H9 (cell line): ENCODE data around the gene ANO9. TPM values are rescaled to one million over a fixed set of nuclear protein-coding genes. Genes with fewer than 3 reads are reported as not detected.

Experiments
- DNase-seq: peaks from one replicate; pipeline ENCODE4 v3.0.0-alpha.2; 2017
- H2AFZ ChIP-seq: one replicate; pipeline ENCODE4 v1.6.1; 2013; ENCODE audit warnings: mild to moderate bottlenecking, low read length, control low read depth, moderate library complexity
- H2AK5ac ChIP-seq: 2 replicates; pipeline ENCODE4 v1.6.1; 2013; ENCODE audit warnings: low read length, control low read depth, mixed read lengths; ENCODE audit not compliant: insufficient read length
- H2BK120ac ChIP-seq: one replicate; pipeline ENCODE4 v1.6.1; 2013; ENCODE audit warnings: low read depth, mild to moderate bottlenecking, low read length, control low read depth, inconsistent platforms; ENCODE audit not compliant: poor library complexity, severe bottlenecking
- H2BK12ac ChIP-seq: 2 replicates; pipeline ENCODE4 v1.6.1; 2013; ENCODE audit warnings: low read length, control low read depth, mixed read lengths, low read depth; ENCODE audit not compliant: insufficient read length
- H2BK15ac ChIP-seq: 2 replicates; pipeline ENCODE4 v1.6.1; 2013; ENCODE audit warnings: low read depth, low read length, control low read depth
- H2BK20ac ChIP-seq: one replicate; pipeline ENCODE4 v1.6.1; 2013; ENCODE audit warnings: low read depth, mild to moderate bottlenecking, low read length, control low read depth, inconsistent platforms; ENCODE audit not compliant: poor library complexity, severe bottlenecking
- H2BK5ac ChIP-seq: 2 replicates; pipeline ENCODE4 v1.6.1; 2013; ENCODE audit warnings: low read length, control low read depth, mixed read lengths; ENCODE audit not compliant: insufficient read length
- H3K14ac ChIP-seq: 2 replicates; pipeline ENCODE4 v1.6.1; 2013; ENCODE audit warnings: low read length, control low read depth; ENCODE audit not compliant: insufficient read depth
- H3K18ac ChIP-seq: 2 replicates; pipeline ENCODE4 v1.6.1; 2013; ENCODE audit warnings: low read depth, mild to moderate bottlenecking, mixed read lengths, low read length, control low read depth; ENCODE audit not compliant: insufficient read length
- H3K23ac ChIP-seq: 2 replicates; pipeline ENCODE4 v1.6.1; 2013; ENCODE audit warnings: low read length, control low read depth, mixed read lengths, low read depth; ENCODE audit not compliant: insufficient read length
- H3K23me2 ChIP-seq: 2 replicates; pipeline ENCODE4 v1.6.1; 2013; ENCODE audit warnings: low read depth, mild to moderate bottlenecking, mixed read lengths, low read length, control low read depth; ENCODE audit not compliant: insufficient read length, poor library complexity, severe bottlenecking
- H3K27ac ChIP-seq: 2 replicates; pipeline ENCODE4 v1.5.1; 2013; ENCODE audit warnings: low read length, control low read depth, mixed read lengths, low read depth; ENCODE audit not compliant: insufficient read length
- H3K27me3 ChIP-seq: 2 replicates; pipeline ENCODE4 v1.6.1; 2013; ENCODE audit warnings: low read length, control low read depth, inconsistent platforms; ENCODE audit not compliant: insufficient read depth
- H3K4ac ChIP-seq: 2 replicates; pipeline ENCODE4 v1.6.1; 2013; ENCODE audit warnings: low read depth, mild to moderate bottlenecking, control low read depth, inconsistent platforms, low read length, moderate library complexity
- H3K4me1 ChIP-seq: 2 replicates; pipeline ENCODE4 v1.6.1; 2013; ENCODE audit warnings: low read length, control low read depth, inconsistent platforms; ENCODE audit not compliant: insufficient read depth
- H3K4me2 ChIP-seq: 2 replicates; pipeline ENCODE4 v1.6.1; 2013; ENCODE audit warnings: low read length, control low read depth, mixed read lengths; ENCODE audit not compliant: insufficient read length, insufficient read depth
- H3K56ac ChIP-seq: 2 replicates; pipeline ENCODE4 v1.6.1; 2013; ENCODE audit warnings: low read depth, mild to moderate bottlenecking, mixed read lengths, low read length, control low read depth; ENCODE audit not compliant: insufficient read length
- H3K79me1 ChIP-seq: 2 replicates; pipeline ENCODE4 v1.6.1; 2013; ENCODE audit warnings: low read depth, mild to moderate bottlenecking, moderate library complexity, low read length, control low read depth, inconsistent platforms; ENCODE audit not compliant: insufficient read depth, poor library complexity, severe bottlenecking
- H3K79me2 ChIP-seq: 2 replicates; pipeline ENCODE4 v1.6.1; 2013; ENCODE audit warnings: low read length, control low read depth, inconsistent platforms; ENCODE audit not compliant: insufficient read depth
- H3K9ac ChIP-seq: 2 replicates; pipeline ENCODE4 v1.6.1; 2013; ENCODE audit warnings: low read length, control low read depth, mixed read lengths; ENCODE audit not compliant: insufficient read length; ENCODE audit errors: extremely low read depth
- H3K9me3 ChIP-seq: one replicate; pipeline ENCODE4 v1.6.1; 2013; ENCODE audit warnings: low read depth, low read length, inconsistent platforms; ENCODE audit not compliant: control insufficient read depth
- H3T11ph ChIP-seq: one replicate; pipeline ENCODE4 v1.6.1; 2013; ENCODE audit warnings: mild to moderate bottlenecking, low read length, control low read depth, inconsistent platforms
- H4K20me1 ChIP-seq: one replicate; pipeline ENCODE4 v1.6.1; 2013; ENCODE audit not compliant: control insufficient read depth, insufficient read length, insufficient read depth
- H4K5ac ChIP-seq: 2 replicates; pipeline ENCODE4 v1.6.1; 2013; ENCODE audit warnings: low read depth, mild to moderate bottlenecking, mixed read lengths, low read length, control low read depth; ENCODE audit not compliant: insufficient read length
- H4K8ac ChIP-seq: replicated peaks from 2 replicates; pipeline ENCODE4 v1.6.1; 2013; ENCODE audit warnings: low read length, control low read depth, mixed read lengths, low read depth; ENCODE audit not compliant: insufficient read length
- H4K91ac ChIP-seq: 2 replicates; pipeline ENCODE4 v1.6.1; 2013; ENCODE audit warnings: low read depth, mild to moderate bottlenecking, moderate library complexity, mixed read lengths, low read length, control low read depth; ENCODE audit not compliant: insufficient read length
- H3K27ac Mint-ChIP-seq, 3 experiments: 2 replicates in 2 of 3; 3 replicates in 1 of 3; pipeline ENCODE4 v1.8.0; 2020 to 2021; ENCODE audit warnings: mixed read lengths in 3 of 3, mild to moderate bottlenecking in 1 of 3, moderate library complexity in 1 of 3
- H3K27me3 Mint-ChIP-seq: 2 replicates; pipeline ENCODE4 v1.8.0; 2021; ENCODE audit warnings: low read depth, mild to moderate bottlenecking, moderate library complexity, mixed read lengths
- H3K36me3 Mint-ChIP-seq, 3 experiments: 2 replicates in 2 of 3; 3 replicates in 1 of 3; pipeline ENCODE4 v1.8.0; 2020 to 2021; ENCODE audit warnings: low read depth in 3 of 3, mixed read lengths in 3 of 3; ENCODE audit not compliant: insufficient read depth in 1 of 3
- H3K4me1 Mint-ChIP-seq, 2 experiments: 2 replicates each; pipeline ENCODE4 v1.8.0; 2020; ENCODE audit warnings: mixed read lengths in 2 of 2
- H3K4me3 Mint-ChIP-seq, 2 experiments: 2 replicates in 1 of 2; 3 replicates in 1 of 2; pipeline ENCODE4 v1.8.0; 2020 to 2021; ENCODE audit warnings: mild to moderate bottlenecking in 2 of 2, mixed read lengths in 2 of 2, moderate library complexity in 1 of 2
- H3K9me3 Mint-ChIP-seq, 2 experiments: 2 replicates in 1 of 2; 3 replicates in 1 of 2; pipeline ENCODE4 v1.8.0; 2020; ENCODE audit warnings: mild to moderate bottlenecking in 2 of 2, mixed read lengths in 2 of 2, moderate library complexity in 1 of 2
- WGBS: extraction: QIAGEN DNeasy Blood & Tissue Kit; methylation state at CpG from one replicate; pipeline ENCODE4 v1.1.7; 2013; ENCODE audit warnings: missing lambda C conversion rate, low lambda C conversion rate, mixed read lengths; ENCODE audit not compliant: insufficient read length; ENCODE audit errors: extremely low coverage; 5-methylcytosine and 5-hydroxymethylcytosine counted together
- total RNA-seq: library from RNA; stranded (reverse); gene quantifications from 2 replicates; pipeline ENCODE4 v1.2.1, GENCODE V29; 2021
- TF ChIP-seq, protein P1 (sequence below): fragments of 200-600 bp; sonication (generic); conservative IDR thresholded peaks from 3 replicates; pipeline ENCODE4 v1.8.0; 2021; ENCODE audit warnings: antibody characterized with exemption, mild to moderate bottlenecking

ANO9 gene
- total RNA-seq, 1 experiment from 2014 or later = 13.1 TPM

DNA sequence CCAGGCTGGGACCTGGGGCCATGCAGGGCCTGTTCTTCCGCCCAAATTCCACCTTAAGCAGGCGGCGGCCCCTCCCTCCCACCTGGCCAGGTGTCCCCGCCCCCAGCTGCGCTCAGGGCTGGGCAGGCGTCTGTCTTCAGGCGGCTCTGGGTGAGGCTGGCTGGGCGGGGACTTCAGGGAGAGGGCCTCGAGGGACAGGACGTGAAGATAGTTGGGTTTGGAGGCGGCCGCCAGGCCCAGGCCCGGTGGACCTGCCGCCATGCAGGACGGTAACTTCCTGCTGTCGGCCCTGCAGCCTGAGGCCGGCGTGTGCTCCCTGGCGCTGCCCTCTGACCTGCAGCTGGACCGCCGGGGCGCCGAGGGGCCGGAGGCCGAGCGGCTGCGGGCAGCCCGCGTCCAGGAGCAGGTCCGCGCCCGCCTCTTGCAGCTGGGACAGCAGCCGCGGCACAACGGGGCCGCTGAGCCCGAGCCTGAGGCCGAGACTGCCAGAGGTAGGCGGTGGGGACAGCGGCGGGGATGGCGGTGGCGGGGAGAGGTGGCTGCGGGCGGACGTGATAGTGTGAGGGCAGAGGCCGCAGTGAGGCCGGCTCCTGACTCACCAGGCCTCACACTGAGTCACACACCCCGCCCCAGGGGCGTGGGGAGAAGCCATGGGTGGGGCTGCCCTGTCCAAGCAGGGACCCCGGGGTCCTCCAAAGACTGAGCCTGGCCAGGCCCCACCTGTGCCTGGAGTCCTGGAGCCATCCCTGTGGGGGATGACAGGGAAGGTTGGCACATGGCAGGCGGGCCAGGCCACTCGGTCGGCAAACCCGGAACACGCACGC, 47.6 kb downstream of the ANO9 start, which contains the start of gene PKP3:
Gene PKP3 (plus strand): TSS at position 176 of the 824 bp plus-strand sequence. CDS start 84 bp downstream, at position 260.
- Histone ChIP-seq H2AFZ (no peak within 1 kb of the TSS), H2BK15ac (no peak within 1 kb of the TSS), H3K9me3 (no peaks in the 10 kb centered on the region), H2BK12ac (no peak within 1 kb of the TSS), H2BK20ac (no peak within 1 kb of the TSS), H3K27me3 (no peaks in the 10 kb centered on the region), H3K27ac (no peak within 1 kb of the TSS), H3K4me1 (no peaks in the 10 kb centered on the region; the same call in 1 of the 2 replicates), H4K8ac (no peak within 1 kb of the TSS), H3T11ph (no peak within 1 kb of the TSS), H4K20me1 (peaks cover 2% of the 10 kb centered on the region), H4K5ac (no peak within 1 kb of the TSS), H3K56ac (no peak within 1 kb of the TSS), H3K18ac (no peak within 1 kb of the TSS), H3K14ac (peak within 1 kb of the TSS; percentile 63; the same call in 1 of the 2 replicates), H4K91ac (no peak within 1 kb of the TSS), H2BK5ac (no peak within 1 kb of the TSS), H3K23ac (no peak within 1 kb of the TSS), H3K4me2 (peak within 1 kb of the TSS; percentile 31), H2BK120ac (no peak within 1 kb of the TSS), H3K23me2 (no peaks in the 10 kb centered on the region), H3K79me2 (no peaks in the 10 kb centered on the region), H3K79me1 (no peaks in the 10 kb centered on the region), H3K9ac (no peak within 1 kb of the TSS), H3K4ac (no peak within 1 kb of the TSS), H2AK5ac (no peak within 1 kb of the TSS)
- WGBS = no CpG with 5 or more reads among the region's 57 CpGs
- DNase-seq = peak; percentile 88
- Mint-ChIP-seq H3K4me1 (peaks cover 4 to 13% of the 10 kb centered on the region in 2 experiments), H3K9me3 (peaks cover 4 to 9% of the 10 kb centered on the region in 2 experiments), H3K27me3 (no peaks in the 10 kb centered on the region), H3K27ac (no peak within 1 kb of the TSS), H3K4me3 (peak within 1 kb of the TSS in 1 of 2 experiments; percentile 71; a peak in 2 of 5 replicates), H3K36me3 (peaks cover 2 to 12% (median 12%) of the 10 kb centered on the region in 3 experiments; a peak in 6 of 7 replicates)
- TF ChIP-seq, protein P1, sequence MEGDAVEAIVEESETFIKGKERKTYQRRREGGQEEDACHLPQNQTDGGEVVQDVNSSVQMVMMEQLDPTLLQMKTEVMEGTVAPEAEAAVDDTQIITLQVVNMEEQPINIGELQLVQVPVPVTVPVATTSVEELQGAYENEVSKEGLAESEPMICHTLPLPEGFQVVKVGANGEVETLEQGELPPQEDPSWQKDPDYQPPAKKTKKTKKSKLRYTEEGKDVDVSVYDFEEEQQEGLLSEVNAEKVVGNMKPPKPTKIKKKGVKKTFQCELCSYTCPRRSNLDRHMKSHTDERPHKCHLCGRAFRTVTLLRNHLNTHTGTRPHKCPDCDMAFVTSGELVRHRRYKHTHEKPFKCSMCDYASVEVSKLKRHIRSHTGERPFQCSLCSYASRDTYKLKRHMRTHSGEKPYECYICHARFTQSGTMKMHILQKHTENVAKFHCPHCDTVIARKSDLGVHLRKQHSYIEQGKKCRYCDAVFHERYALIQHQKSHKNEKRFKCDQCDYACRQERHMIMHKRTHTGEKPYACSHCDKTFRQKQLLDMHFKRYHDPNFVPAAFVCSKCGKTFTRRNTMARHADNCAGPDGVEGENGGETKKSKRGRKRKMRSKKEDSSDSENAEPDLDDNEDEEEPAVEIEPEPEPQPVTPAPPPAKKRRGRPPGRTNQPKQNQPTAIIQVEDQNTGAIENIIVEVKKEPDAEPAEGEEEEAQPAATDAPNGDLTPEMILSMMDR = no peak
